Activated CD4-positive, alpha-beta T cell treated with anti-CD3 and anti-CD28 coated beads, Interleukin-2, amount 50 U/mL, for 1 hour (primary cell): Measurements from ENCODE around the gene SSU72.
"Not testable (repeated sequence)": the region's sequence is repeated elsewhere in the genome, so short reads cannot be mapped to it uniquely, and the experiment has no call there.

Source experiments
- DNase-seq: peaks from one replicate; pipeline ENCODE4 v3.0.0-alpha.2; 2020

Gene SSU72

GRCh38 chr1:1494311-1494710 lies 80.4 kb downstream of the SSU72 start:
- not testable (repeated sequence) for DNase-seq
